DOHH2 (cell line): Measurements from ENCODE around the gene CCDC195.
"Not testable (repeated sequence)": the region's sequence is repeated elsewhere in the genome, so short reads cannot be mapped to it uniquely, and the experiment has no call there.

ENCODE experiments used
- H3F3A ChIP-seq: fragments of 200-600 bp; sonication (generic), shearing (Covaris generic); 2 replicates; pipeline ENCODE4 v1.6.0; 2016; ENCODE audit warnings: antibody characterized with exemption, mild to moderate bottlenecking; ENCODE audit not compliant: control insufficient read depth, insufficient read depth
- H3K27ac ChIP-seq: fragments of 200-600 bp; sonication (generic); 2 replicates; pipeline ENCODE4 v1.5.1; 2014; ENCODE audit warnings: low read depth, mild to moderate bottlenecking, low read length, moderate library complexity
- H3K27me3 ChIP-seq: fragments of 200-600 bp; sonication (generic); 2 replicates; pipeline ENCODE4 v1.6.1; 2014; ENCODE audit warnings: mild to moderate bottlenecking, low read length, mixed read lengths; ENCODE audit not compliant: control insufficient read depth
- H3K36me3 ChIP-seq: fragments of 200-600 bp; sonication (generic); 2 replicates; pipeline ENCODE4 v1.6.1; 2014; ENCODE audit warnings: mild to moderate bottlenecking, low read length, moderate library complexity, mixed read lengths; ENCODE audit not compliant: control insufficient read depth
- H3K4me1 ChIP-seq: fragments of 200-600 bp; sonication (generic); 2 replicates; pipeline ENCODE4 v1.6.1; 2014; ENCODE audit warnings: mild to moderate bottlenecking, low read length, mixed read lengths; ENCODE audit not compliant: control insufficient read depth
- H3K4me2 ChIP-seq: fragments of 200-600 bp; sonication (generic); 2 replicates; pipeline ENCODE4 v1.6.0; 2014; ENCODE audit warnings: mild to moderate bottlenecking, low read length, moderate library complexity
- H3K4me3 ChIP-seq: fragments of 200-600 bp; sonication (generic); 2 replicates; pipeline ENCODE4 v1.5.1; 2014; ENCODE audit warnings: mild to moderate bottlenecking, low read length, mixed read lengths
- H3K79me2 ChIP-seq: fragments of 200-600 bp; sonication (generic); 2 replicates; pipeline ENCODE4 v1.6.1; 2014; ENCODE audit warnings: mild to moderate bottlenecking, low read length, mixed read lengths; ENCODE audit not compliant: control insufficient read depth
- H3K9me2 ChIP-seq: fragments of 200-600 bp; sonication (generic); replicated peaks from 2 replicates; pipeline ENCODE4 v1.6.1; 2014; ENCODE audit warnings: mild to moderate bottlenecking, low read length, mixed read lengths; ENCODE audit not compliant: control insufficient read depth
- H3K9me3 ChIP-seq: fragments of 200-600 bp; sonication (generic); 2 replicates; pipeline ENCODE4 v1.6.1; 2014; ENCODE audit warnings: antibody characterized with exemption, low read length, mixed read lengths; ENCODE audit not compliant: control insufficient read depth, insufficient read depth
- H4K20me1 ChIP-seq: fragments of 200-600 bp; sonication (generic); 2 replicates; pipeline ENCODE4 v1.6.0; 2014; ENCODE audit warnings: low read depth, mild to moderate bottlenecking, antibody characterized with exemption, low read length, moderate library complexity; ENCODE audit not compliant: control insufficient read depth, insufficient read depth
- EZH2phosphoT487 ChIP-seq: fragments of 200-600 bp; sonication (generic); IDR thresholded peaks from 2 replicates; pipeline ENCODE4 v1.6.1; 2017; ENCODE audit warnings: borderline replicate concordance, mild to moderate bottlenecking, antibody characterized with exemption, low read length, moderate library complexity, mixed read lengths
- TF ChIP-seq, protein P1 (sequence below): fragments of 200-600 bp; sonication (generic); IDR thresholded peaks from one replicate; pipeline ENCODE4 v1.5.1; 2014; ENCODE audit warnings: antibody characterized with exemption, mild to moderate bottlenecking, low read depth, low read length; ENCODE audit not compliant: poor library complexity, severe bottlenecking

CCDC195 gene

DNA sequence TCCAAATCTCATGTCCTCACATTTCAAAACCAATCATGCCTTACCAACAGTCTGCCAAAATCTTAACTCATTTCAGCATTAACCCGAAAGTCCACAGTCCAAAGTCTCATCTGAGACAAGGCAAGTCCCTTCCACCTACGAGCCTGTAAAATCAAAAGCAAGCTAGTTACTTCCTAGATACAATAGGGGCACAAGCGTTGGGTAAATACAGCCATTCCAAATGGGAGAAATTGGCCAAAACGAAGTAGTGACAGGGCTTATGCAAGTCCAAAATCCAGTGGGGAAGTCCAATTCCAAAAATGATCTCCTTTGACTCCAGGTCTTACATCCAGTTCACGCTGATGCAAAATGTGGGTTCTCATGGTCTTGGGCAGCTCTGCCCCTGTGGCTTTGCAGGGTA, 54.5 kb downstream of the CCDC195 start:
- not testable (repeated sequence) for H3K27ac ChIP-seq, H3K9me2 ChIP-seq, H3K79me2 ChIP-seq, H3F3A ChIP-seq, H4K20me1 ChIP-seq, H3K4me3 ChIP-seq, H3K4me2 ChIP-seq, H3K27me3 ChIP-seq, H3K36me3 ChIP-seq
- Histone ChIP-seq H3K9me3 (peaks cover 44% of the 10 kb centered on the region), H3K4me1 (peaks cover 50% of the 10 kb centered on the region)

DNA sequence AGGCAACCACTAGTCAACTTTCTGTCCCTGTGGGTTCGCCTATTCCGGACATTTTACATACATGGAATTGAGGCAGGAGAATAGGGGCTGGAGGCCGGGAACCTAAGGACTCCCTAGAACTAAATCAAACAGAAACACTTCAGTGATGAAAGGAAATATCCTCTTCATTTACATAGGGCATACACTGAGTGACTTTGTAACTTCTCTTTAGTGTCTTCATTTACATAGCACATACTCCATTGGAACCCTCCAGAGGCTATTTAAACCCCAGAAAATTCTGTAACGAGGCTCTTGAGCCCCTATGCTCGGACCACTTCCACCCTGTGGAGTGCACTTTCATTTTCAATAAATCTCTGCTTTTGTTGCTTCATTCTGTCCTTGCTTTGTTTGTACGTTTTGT, 56.5 kb downstream of the CCDC195 start:
- no peaks in the 10 kb centered on the region for H3K79me2 ChIP-seq
- H3K4me1 ChIP-seq, result peaks cover 33% of the 10 kb centered on the region
- H3K9me3 ChIP-seq, result peaks cover 39% of the 10 kb centered on the region
- TF ChIP-seq, protein P1, sequence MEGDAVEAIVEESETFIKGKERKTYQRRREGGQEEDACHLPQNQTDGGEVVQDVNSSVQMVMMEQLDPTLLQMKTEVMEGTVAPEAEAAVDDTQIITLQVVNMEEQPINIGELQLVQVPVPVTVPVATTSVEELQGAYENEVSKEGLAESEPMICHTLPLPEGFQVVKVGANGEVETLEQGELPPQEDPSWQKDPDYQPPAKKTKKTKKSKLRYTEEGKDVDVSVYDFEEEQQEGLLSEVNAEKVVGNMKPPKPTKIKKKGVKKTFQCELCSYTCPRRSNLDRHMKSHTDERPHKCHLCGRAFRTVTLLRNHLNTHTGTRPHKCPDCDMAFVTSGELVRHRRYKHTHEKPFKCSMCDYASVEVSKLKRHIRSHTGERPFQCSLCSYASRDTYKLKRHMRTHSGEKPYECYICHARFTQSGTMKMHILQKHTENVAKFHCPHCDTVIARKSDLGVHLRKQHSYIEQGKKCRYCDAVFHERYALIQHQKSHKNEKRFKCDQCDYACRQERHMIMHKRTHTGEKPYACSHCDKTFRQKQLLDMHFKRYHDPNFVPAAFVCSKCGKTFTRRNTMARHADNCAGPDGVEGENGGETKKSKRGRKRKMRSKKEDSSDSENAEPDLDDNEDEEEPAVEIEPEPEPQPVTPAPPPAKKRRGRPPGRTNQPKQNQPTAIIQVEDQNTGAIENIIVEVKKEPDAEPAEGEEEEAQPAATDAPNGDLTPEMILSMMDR, result no peak
- no peak for TF ChIP-seq EZH2phosphoT487
- no peaks in the 10 kb centered on the region for H3K27me3 ChIP-seq
- H3K36me3 ChIP-seq, result 0 out of 2 replicates have a peak, but pooled peaks cover under 1% of the 10 kb centered on the region
- H3K4me3 ChIP-seq, result peak overlapping the region; percentile 65
- H3K4me2 ChIP-seq, result peak overlapping the region; percentile 86
- H3F3A ChIP-seq, result peaks cover 3% of the 10 kb centered on the region; the same call in 1 of the 2 replicates
- no peaks in the 10 kb centered on the region for H3K9me2 ChIP-seq
- no peaks in the 10 kb centered on the region for H4K20me1 ChIP-seq
- H3K27ac ChIP-seq, result peak overlapping the region; percentile 70

DNA sequence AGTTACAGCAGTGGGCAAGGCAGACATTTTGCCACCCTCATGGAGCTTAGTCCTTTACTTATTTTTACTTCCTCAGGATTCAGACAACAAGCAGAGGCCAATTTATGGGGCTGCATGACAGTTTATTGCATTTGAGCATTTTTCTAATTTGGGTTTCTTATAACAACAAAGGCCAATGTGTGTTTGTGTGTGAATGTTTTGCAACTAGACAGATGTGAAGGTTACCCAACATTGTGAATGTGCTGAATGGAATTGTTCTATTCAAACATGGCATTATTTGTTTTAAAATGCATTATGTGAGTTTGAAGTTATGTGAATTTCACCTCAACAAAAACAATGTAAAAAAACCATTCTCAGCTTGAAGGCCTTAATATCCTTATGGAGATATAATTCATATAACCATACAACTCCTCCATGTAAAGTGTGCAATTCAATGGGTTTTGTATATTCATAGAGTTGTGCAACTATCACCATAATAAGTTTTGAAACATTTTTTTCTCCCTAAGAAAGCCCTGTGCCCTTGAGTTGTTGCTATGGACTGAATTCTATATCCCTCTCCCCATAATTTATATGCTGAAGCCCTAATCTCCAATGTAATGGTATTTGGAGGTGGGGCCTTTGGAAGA, 57.3 kb downstream of the CCDC195 start:
- Histone ChIP-seq H3K4me3 (peak overlapping the region; percentile 65; the same call in 1 of the 2 replicates), H3F3A (peaks cover 3% of the 10 kb centered on the region; the same call in 1 of the 2 replicates), H3K9me2 (no peaks in the 10 kb centered on the region), H3K79me2 (no peaks in the 10 kb centered on the region), H3K9me3 (peaks cover 33% of the 10 kb centered on the region), H3K27ac (peak overlapping the region; percentile 70), H3K4me2 (peak overlapping the region; percentile 86), H3K36me3 (no peaks in the 10 kb centered on the region), H4K20me1 (no peaks in the 10 kb centered on the region), H3K4me1 (peaks cover 34% of the 10 kb centered on the region), H3K27me3 (no peaks in the 10 kb centered on the region)
- no peak for TF ChIP-seq EZH2phosphoT487
- TF ChIP-seq, protein P1, result no peak

DNA sequence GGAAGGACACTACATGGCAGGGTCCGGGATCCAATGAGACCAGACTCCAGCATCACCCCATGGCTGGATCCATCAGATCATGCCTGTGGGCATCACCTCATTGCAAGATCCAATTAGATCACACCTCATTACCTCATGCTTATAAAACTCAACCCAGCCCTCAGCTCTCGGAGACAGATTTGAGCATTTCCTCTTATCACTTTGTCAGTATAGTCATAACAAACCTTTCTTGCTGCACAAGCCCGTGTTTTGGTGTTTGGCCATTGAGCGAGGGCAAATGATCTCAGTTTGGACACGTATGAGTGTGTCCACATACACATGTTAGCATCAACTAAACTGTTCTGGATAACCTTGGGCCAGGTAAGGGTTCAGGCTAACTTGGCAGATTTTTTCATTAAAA, 58.8 kb downstream of the CCDC195 start:
- Histone ChIP-seq H3K9me3 (peaks cover 18% of the 10 kb centered on the region), H3K27me3 (no peaks in the 10 kb centered on the region), H3K79me2 (no peaks in the 10 kb centered on the region), H3K9me2 (no peaks in the 10 kb centered on the region), H4K20me1 (no peaks in the 10 kb centered on the region), H3F3A (peaks cover 3% of the 10 kb centered on the region; the same call in 1 of the 2 replicates), H3K27ac (no peak overlapping the region), H3K4me1 (peaks cover 42% of the 10 kb centered on the region), H3K4me2 (no peak overlapping the region), H3K36me3 (no peaks in the 10 kb centered on the region), H3K4me3 (no peak overlapping the region)
- TF ChIP-seq, protein P1, result no peak
- TF ChIP-seq EZH2phosphoT487, result no peak
